Measurements from ENCODE around the gene NFIB. TPM values are rescaled to one million over a fixed set of nuclear protein-coding genes. Genes with fewer than 3 reads are reported as not detected.

Gene NFIB
- total RNA-seq, 1 donor from 2014 or later, result 0.30 TPM

DNA sequence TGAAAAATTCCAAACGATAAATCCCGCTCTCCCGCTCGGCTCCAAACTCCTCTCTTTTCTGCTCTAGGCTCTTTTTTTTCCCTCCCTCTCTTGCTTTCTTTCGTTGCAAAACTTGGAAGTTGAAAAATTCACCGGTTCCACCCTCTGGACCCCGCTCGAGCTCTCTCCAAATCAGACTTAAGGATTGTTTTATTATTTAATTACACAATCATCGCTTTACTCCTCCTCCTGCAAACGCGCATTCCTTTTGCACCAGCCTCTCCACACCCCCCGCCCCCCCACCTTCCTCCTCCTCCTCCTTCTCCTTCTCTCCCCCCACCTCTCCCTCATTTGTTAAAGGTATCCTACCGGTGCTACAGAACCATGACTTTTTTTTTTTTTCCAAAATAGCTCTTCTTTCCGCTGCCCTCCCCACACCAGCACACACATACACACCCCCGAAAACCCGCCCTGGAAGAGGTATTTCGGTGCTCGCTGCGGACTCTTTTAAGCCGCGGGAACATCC, 535 bp upstream of the NFIB start:
- Histone ChIP-seq H3K27ac (no peak overlapping the region), H4K20me1 (ENCODE audit: low read depth) (peaks cover 32% of the 10 kb centered on the region), H3K27me3 (peaks cover 96% of the 10 kb centered on the region), H3F3A (ENCODE audit: low read depth) (peaks cover 5% of the 10 kb centered on the region), H3K79me2 (ENCODE audit: low read depth) (peaks cover 7% of the 10 kb centered on the region), H3K4me3 (peak overlapping the region; percentile 62), H3K9me3 (ENCODE audit: low read depth) (no peaks in the 10 kb centered on the region), H2AFZ (replicated peaks) (peak overlapping the region; percentile 77), H3K4me1 (peaks cover 11% of the 10 kb centered on the region), H3K36me3 (no peaks in the 10 kb centered on the region), H3K4me2 (peak overlapping the region; percentile 79), H3K9ac (no peak overlapping the region)
- Mint-ChIP-seq H3K4me1 (peaks cover 40% of the 10 kb centered on the region), H3K9me3 (no peaks in the 10 kb centered on the region), H3K27me3 (ENCODE audit: insufficient read depth, low read depth) (peaks cover 35% of the 10 kb centered on the region), H3K4me3 (peak overlapping the region; percentile 94), H3K36me3 (no peaks in the 10 kb centered on the region), H3K27ac (peak overlapping the region; percentile 96)
- TF ChIP-seq, protein P1, sequence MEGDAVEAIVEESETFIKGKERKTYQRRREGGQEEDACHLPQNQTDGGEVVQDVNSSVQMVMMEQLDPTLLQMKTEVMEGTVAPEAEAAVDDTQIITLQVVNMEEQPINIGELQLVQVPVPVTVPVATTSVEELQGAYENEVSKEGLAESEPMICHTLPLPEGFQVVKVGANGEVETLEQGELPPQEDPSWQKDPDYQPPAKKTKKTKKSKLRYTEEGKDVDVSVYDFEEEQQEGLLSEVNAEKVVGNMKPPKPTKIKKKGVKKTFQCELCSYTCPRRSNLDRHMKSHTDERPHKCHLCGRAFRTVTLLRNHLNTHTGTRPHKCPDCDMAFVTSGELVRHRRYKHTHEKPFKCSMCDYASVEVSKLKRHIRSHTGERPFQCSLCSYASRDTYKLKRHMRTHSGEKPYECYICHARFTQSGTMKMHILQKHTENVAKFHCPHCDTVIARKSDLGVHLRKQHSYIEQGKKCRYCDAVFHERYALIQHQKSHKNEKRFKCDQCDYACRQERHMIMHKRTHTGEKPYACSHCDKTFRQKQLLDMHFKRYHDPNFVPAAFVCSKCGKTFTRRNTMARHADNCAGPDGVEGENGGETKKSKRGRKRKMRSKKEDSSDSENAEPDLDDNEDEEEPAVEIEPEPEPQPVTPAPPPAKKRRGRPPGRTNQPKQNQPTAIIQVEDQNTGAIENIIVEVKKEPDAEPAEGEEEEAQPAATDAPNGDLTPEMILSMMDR (IDR thresholded peaks at IDR 0.05), result no peak
- no peak for TF ChIP-seq EZH2 (IDR thresholded peaks at IDR 0.05)
- no peak for TF ChIP-seq EZH2phosphoT487 (IDR thresholded peaks at IDR 0.05)
- peak; percentile 39 for DNase-seq (ENCODE audit: low spot score)

DNA sequence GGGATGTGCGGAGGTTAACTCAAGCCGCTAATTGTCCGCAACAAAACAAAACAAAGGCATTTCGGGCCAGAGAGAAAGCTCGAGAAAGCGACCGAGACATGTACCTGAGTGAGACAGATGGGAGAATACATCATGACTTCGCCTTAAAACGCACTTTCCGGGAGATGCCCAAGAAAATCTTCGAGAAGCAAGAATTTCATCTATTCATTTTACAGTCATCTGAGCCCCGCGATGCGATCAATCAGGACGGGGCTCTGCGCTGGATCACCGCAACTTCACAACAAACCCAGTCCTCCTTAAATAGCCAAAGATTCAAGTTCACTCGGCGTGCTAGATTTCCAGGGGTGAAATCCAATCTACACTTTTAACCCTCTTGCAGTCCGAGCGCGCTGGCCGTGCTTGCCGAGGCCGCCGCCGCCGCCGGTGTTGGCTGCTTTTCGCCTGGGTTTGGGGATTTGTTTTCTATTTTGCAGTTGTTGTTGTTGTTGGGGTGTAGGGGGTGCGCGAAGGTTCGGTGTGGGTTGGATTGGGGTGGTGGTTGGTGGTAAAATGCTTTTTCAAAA, 482 bp downstream of the NFIB start:
- no peaks in the 10 kb centered on the region for H3K9me3 ChIP-seq (ENCODE audit: low read depth)
- no peaks in the 10 kb centered on the region for H3K36me3 ChIP-seq
- Mint-ChIP-seq H3K36me3 (no peaks in the 10 kb centered on the region), H3K4me1 (peaks cover 40% of the 10 kb centered on the region), H3K4me3 (peak overlapping the region; percentile 96), H3K27me3 (ENCODE audit: insufficient read depth, low read depth) (peaks cover 35% of the 10 kb centered on the region), H3K27ac (peak overlapping the region; percentile 64), H3K9me3 (no peaks in the 10 kb centered on the region)
- H3K4me3 ChIP-seq, result peak overlapping the region; percentile 62
- no peak overlapping the region for H3K27ac ChIP-seq
- peaks cover 85% of the 10 kb centered on the region for H3K27me3 ChIP-seq
- peaks cover 5% of the 10 kb centered on the region for H3F3A ChIP-seq (ENCODE audit: low read depth)
- H3K4me1 ChIP-seq, result peaks cover 11% of the 10 kb centered on the region
- peak overlapping the region; percentile 79 for H3K4me2 ChIP-seq
- TF ChIP-seq EZH2 (IDR thresholded peaks at IDR 0.05), result peak; percentile 99
- peak; percentile 81 for TF ChIP-seq EZH2phosphoT487 (IDR thresholded peaks at IDR 0.05)
- TF ChIP-seq, protein P1 (IDR thresholded peaks at IDR 0.05), result no peak
- H3K79me2 ChIP-seq (ENCODE audit: low read depth), result peaks cover 7% of the 10 kb centered on the region
- H4K20me1 ChIP-seq (ENCODE audit: low read depth), result peaks cover 32% of the 10 kb centered on the region
- DNase-seq (ENCODE audit: low spot score), result peak; percentile 56
- H3K9ac ChIP-seq, result no peak overlapping the region
- H2AFZ ChIP-seq (replicated peaks), result no peak overlapping the region

- peaks cover 39% of the 10 kb centered on the region for H3K4me1 Mint-ChIP-seq
- H3K9ac ChIP-seq, result no peak overlapping the region
- H3K79me2 ChIP-seq (ENCODE audit: low read depth), result peaks cover 7% of the 10 kb centered on the region
These were observed 1.1 kb downstream of the NFIB start for GRCh38 chr9:14312719-14313377.

More at GRCh38 chr9:14312719-14313377, 1.1 kb downstream of the NFIB start:
- Mint-ChIP-seq H3K9me3 (no peaks in the 10 kb centered on the region), H3K27me3 (ENCODE audit: insufficient read depth, low read depth) (peaks cover 32% of the 10 kb centered on the region), H3K27ac (no peak overlapping the region), H3K4me3 (peak overlapping the region; percentile 96), H3K36me3 (no peaks in the 10 kb centered on the region)
- Histone ChIP-seq H3F3A (ENCODE audit: low read depth) (peaks cover 5% of the 10 kb centered on the region), H3K4me1 (peaks cover 11% of the 10 kb centered on the region), H3K4me3 (peak overlapping the region; percentile 62), H3K27ac (no peak overlapping the region), H3K4me2 (peak overlapping the region; percentile 79), H3K36me3 (no peaks in the 10 kb centered on the region), H3K9me3 (ENCODE audit: low read depth) (no peaks in the 10 kb centered on the region), H4K20me1 (ENCODE audit: low read depth) (peaks cover 32% of the 10 kb centered on the region), H3K27me3 (peaks cover 79% of the 10 kb centered on the region), H2AFZ (replicated peaks) (no peak overlapping the region)
- TF ChIP-seq EZH2phosphoT487 (IDR thresholded peaks at IDR 0.05), result peak; percentile 86
- TF ChIP-seq, protein P1 (IDR thresholded peaks at IDR 0.05), result no peak
- TF ChIP-seq EZH2 (IDR thresholded peaks at IDR 0.05), result peak; percentile 98
- peak; percentile 44 for DNase-seq (ENCODE audit: low spot score)
